Thyroid gland (tissue), 4 donors: Measurements from ENCODE around the gene SLC35B3.

Experiments used
- POLR2A ChIP-seq, 2 donors: fragments of 450-650 bp; IDR thresholded peaks; one replicate each; pipeline ENCODE4 v1.6.1; 2017; ENCODE audit warnings: antibody characterized with exemption in 2 of 2, mild to moderate bottlenecking in 2 of 2, moderate library complexity in 1 of 2
- TF ChIP-seq, protein P1 (sequence below), 6 experiments: fragments of 200-600 bp in 3 of 6; fragments of 450-650 bp in 3 of 6; sonication (generic) in 3 of 6; IDR thresholded peaks; one replicate each; pipeline ENCODE4 v1.5.1; 2016 to 2019; ENCODE audit warnings: antibody characterized with exemption in 6 of 6, mild to moderate bottlenecking in 2 of 6, inconsistent platforms in 1 of 6, moderate library complexity in 1 of 6

DNA sequence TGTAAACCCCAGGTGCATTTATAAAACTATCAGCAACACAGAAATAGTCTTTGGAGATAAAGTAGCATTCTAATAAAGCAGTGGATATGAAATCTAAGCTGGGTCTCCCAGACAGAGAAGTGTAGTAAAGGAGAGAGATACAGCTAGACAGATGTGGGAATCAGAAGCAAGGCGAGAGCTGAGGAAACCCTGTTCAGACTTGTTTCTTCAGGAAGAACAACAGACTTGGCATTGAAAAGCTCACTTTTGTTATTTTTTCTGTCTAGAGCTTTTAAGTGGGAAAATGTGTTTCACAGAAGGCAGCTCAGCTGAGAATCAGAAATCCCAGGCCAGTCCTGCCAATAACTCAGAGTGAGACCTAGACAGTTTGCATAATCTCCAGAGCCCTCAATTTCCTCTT is 52.9 kb downstream of the SLC35B3 start:
- TF ChIP-seq, protein P1, sequence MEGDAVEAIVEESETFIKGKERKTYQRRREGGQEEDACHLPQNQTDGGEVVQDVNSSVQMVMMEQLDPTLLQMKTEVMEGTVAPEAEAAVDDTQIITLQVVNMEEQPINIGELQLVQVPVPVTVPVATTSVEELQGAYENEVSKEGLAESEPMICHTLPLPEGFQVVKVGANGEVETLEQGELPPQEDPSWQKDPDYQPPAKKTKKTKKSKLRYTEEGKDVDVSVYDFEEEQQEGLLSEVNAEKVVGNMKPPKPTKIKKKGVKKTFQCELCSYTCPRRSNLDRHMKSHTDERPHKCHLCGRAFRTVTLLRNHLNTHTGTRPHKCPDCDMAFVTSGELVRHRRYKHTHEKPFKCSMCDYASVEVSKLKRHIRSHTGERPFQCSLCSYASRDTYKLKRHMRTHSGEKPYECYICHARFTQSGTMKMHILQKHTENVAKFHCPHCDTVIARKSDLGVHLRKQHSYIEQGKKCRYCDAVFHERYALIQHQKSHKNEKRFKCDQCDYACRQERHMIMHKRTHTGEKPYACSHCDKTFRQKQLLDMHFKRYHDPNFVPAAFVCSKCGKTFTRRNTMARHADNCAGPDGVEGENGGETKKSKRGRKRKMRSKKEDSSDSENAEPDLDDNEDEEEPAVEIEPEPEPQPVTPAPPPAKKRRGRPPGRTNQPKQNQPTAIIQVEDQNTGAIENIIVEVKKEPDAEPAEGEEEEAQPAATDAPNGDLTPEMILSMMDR (IDR thresholded peaks at IDR 0.05) = no peak
- TF ChIP-seq POLR2A (IDR thresholded peaks at IDR 0.05) = no peak
